OCI-LY7 (cell line): Measurements from ENCODE around the gene SIGLEC12.

ENCODE experiments used
- EZH2phosphoT487 ChIP-seq: fragments of 200-600 bp; sonication (generic); IDR thresholded peaks from 2 replicates; pipeline ENCODE4 v1.6.1; 2018; ENCODE audit warnings: low read depth, borderline replicate concordance, mild to moderate bottlenecking, mixed run types, antibody characterized with exemption, low read length, moderate library complexity, mixed read lengths
- TF ChIP-seq, protein P1 (sequence below): fragments of 200-600 bp; sonication (generic); conservative IDR thresholded peaks from 2 replicates; pipeline ENCODE4 v1.5.1; 2014; ENCODE audit warnings: mild to moderate bottlenecking, antibody characterized with exemption, low read length, moderate library complexity, mixed read lengths

DNA sequence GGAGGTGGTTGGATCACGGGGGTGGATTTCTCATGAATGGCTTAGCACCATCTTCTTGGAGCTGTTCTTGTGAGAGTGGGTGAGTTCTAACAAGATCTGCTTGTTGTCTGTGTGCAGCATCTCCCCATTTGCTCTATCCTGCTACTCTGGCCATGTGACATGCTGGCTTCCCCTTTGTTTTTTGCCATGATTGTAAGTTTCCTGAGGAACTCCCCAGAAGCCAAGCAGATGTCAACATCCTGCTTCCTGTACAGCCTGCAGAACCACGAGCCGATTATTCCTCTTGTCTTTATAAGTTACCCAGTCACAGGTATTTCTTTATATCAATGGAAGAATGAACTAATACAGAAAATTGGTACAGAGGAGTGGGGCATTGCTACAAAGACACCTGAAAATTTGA is 2.3 kb upstream of the SIGLEC12 start:
- TF ChIP-seq, protein P1, sequence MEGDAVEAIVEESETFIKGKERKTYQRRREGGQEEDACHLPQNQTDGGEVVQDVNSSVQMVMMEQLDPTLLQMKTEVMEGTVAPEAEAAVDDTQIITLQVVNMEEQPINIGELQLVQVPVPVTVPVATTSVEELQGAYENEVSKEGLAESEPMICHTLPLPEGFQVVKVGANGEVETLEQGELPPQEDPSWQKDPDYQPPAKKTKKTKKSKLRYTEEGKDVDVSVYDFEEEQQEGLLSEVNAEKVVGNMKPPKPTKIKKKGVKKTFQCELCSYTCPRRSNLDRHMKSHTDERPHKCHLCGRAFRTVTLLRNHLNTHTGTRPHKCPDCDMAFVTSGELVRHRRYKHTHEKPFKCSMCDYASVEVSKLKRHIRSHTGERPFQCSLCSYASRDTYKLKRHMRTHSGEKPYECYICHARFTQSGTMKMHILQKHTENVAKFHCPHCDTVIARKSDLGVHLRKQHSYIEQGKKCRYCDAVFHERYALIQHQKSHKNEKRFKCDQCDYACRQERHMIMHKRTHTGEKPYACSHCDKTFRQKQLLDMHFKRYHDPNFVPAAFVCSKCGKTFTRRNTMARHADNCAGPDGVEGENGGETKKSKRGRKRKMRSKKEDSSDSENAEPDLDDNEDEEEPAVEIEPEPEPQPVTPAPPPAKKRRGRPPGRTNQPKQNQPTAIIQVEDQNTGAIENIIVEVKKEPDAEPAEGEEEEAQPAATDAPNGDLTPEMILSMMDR = no peak
- no peak for TF ChIP-seq EZH2phosphoT487
